ENCODE data around the gene KRT86. TPM values are rescaled to one million over a fixed set of nuclear protein-coding genes. Genes with fewer than 3 reads are reported as not detected.
"Not testable (repeated sequence)": the region's sequence is repeated elsewhere in the genome, so short reads cannot be mapped to it uniquely, and the experiment has no call there.

KRT86 gene
- total and polyA plus RNA-seq, 2 of the 13 experiments (the other 11 are each of a cell fraction or from before 2014, with no cell fraction given) = not detected

GRCh38 chr12:52286857-52287785 is 12.7 kb downstream of the KRT86 start:
- CTCF ChIA-PET (ENCODE audit: low intra/inter-chr PET ratio, low total read pairs) = not testable (repeated sequence)
- 38% methylated on average over 2 of the region's 21 CpGs for WGBS (ENCODE audit: low lambda C conversion rate)

GRCh38 chr12:52287816-52288805 is 13.7 kb downstream of the KRT86 start:
- BruUV-seq (replicated peaks); H3K4me2 ChIP-seq (ENCODE audit: low read depth, low read length); H2AFZ ChIP-seq (ENCODE audit: low read length); DNase-seq (ENCODE audit: low spot score); POLR2A ChIA-PET; H3K36me3 ChIP-seq (replicated peaks in 1 of 2; ENCODE audit: control insufficient read depth in 1 of 2, insufficient read depth in 2 of 2, low read length in 2 of 2); H3K79me2 ChIP-seq (ENCODE audit: insufficient read depth, low read length); H4K20me1 ChIP-seq (ENCODE audit: insufficient read depth, low read length); H3K9ac ChIP-seq (ENCODE audit: insufficient read depth, low read depth, low read length); H3K27me3 ChIP-seq (ENCODE audit: control insufficient read depth in 1 of 2, insufficient read depth in 2 of 2, low read length in 2 of 2); CTCF ChIA-PET (ENCODE audit: low intra/inter-chr PET ratio, low total read pairs); intact Hi-C loops (cut with micrococcal nuclease; ENCODE audit: unreplicated experiment); H3K4me3 ChIP-seq (replicated peaks in 1 of 3; ENCODE audit: insufficient read depth in 1 of 3, low read depth in 2 of 3, low read length in 3 of 3); FAIRE-seq; ATAC-seq; H3K4me1 ChIP-seq (ENCODE audit: insufficient read depth, low read length); in situ Hi-C loops (cut with HindIII; ENCODE audit: extremely low pct_ligation_motif_present, low pct_unique_long_range_greater_than_20kb); H3K9me3 ChIP-seq (ENCODE audit: low read length); H3K27ac ChIP-seq (ENCODE audit: extremely low read length, insufficient read depth, low read length): not testable (repeated sequence)
- 29% methylated on average over 6 of the region's 17 CpGs for WGBS (ENCODE audit: low lambda C conversion rate)

More at GRCh38 chr12:52286857-52287785, 12.7 kb downstream of the KRT86 start:
- H3K4me2 ChIP-seq (ENCODE audit: low read depth, low read length); H2AFZ ChIP-seq (ENCODE audit: low read length); BruUV-seq (replicated peaks); in situ Hi-C loops (cut with HindIII; ENCODE audit: extremely low pct_ligation_motif_present, low pct_unique_long_range_greater_than_20kb); H3K27ac ChIP-seq (ENCODE audit: extremely low read length, insufficient read depth, low read length); H3K79me2 ChIP-seq (ENCODE audit: insufficient read depth, low read length); POLR2A ChIA-PET; H3K9me3 ChIP-seq (ENCODE audit: low read length); FAIRE-seq; H3K9ac ChIP-seq (ENCODE audit: insufficient read depth, low read depth, low read length); intact Hi-C loops (cut with micrococcal nuclease; ENCODE audit: unreplicated experiment); H3K4me3 ChIP-seq (replicated peaks in 1 of 3; ENCODE audit: insufficient read depth in 1 of 3, low read depth in 2 of 3, low read length in 3 of 3); H3K27me3 ChIP-seq (ENCODE audit: control insufficient read depth in 1 of 2, insufficient read depth in 2 of 2, low read length in 2 of 2); H3K4me1 ChIP-seq (ENCODE audit: insufficient read depth, low read length); H4K20me1 ChIP-seq (ENCODE audit: insufficient read depth, low read length); H3K36me3 ChIP-seq (replicated peaks in 1 of 2; ENCODE audit: control insufficient read depth in 1 of 2, insufficient read depth in 2 of 2, low read length in 2 of 2); DNase-seq (ENCODE audit: low spot score): not testable (repeated sequence)
- peak; percentile 64 for ATAC-seq

GRCh38 chr12:52290483-52291134 is 16.2 kb downstream of the KRT86 start:
- H3K4me3 ChIP-seq (replicated peaks in 1 of 3; ENCODE audit: insufficient read depth in 1 of 3, low read depth in 2 of 3, low read length in 3 of 3); H3K4me2 ChIP-seq (ENCODE audit: low read depth, low read length); H3K9ac ChIP-seq (ENCODE audit: insufficient read depth, low read depth, low read length); H3K27me3 ChIP-seq (ENCODE audit: control insufficient read depth in 1 of 2, insufficient read depth in 2 of 2, low read length in 2 of 2); H3K79me2 ChIP-seq (ENCODE audit: insufficient read depth, low read length); H2AFZ ChIP-seq (ENCODE audit: low read length); POLR2A ChIA-PET; in situ Hi-C loops (cut with HindIII; ENCODE audit: extremely low pct_ligation_motif_present, low pct_unique_long_range_greater_than_20kb); ATAC-seq; intact Hi-C loops (cut with micrococcal nuclease; ENCODE audit: unreplicated experiment); DNase-seq (ENCODE audit: low spot score); FAIRE-seq; H4K20me1 ChIP-seq (ENCODE audit: insufficient read depth, low read length); H3K9me3 ChIP-seq (ENCODE audit: low read length); BruUV-seq (replicated peaks); CTCF ChIA-PET (ENCODE audit: low intra/inter-chr PET ratio, low total read pairs); H3K4me1 ChIP-seq (ENCODE audit: insufficient read depth, low read length); H3K27ac ChIP-seq (ENCODE audit: extremely low read length, insufficient read depth, low read length); H3K36me3 ChIP-seq (replicated peaks in 1 of 2; ENCODE audit: control insufficient read depth in 1 of 2, insufficient read depth in 2 of 2, low read length in 2 of 2): not testable (repeated sequence)
- no CpG with 5 or more reads among the region's 5 CpGs for WGBS (ENCODE audit: low lambda C conversion rate)

Measured in HepG2 (cell line).